Measurements from ENCODE around the gene SLC24A3. TPM values are rescaled to one million over a fixed set of nuclear protein-coding genes. Genes with fewer than 3 reads are reported as not detected.
A peak's percentile ranks its signal among the peaks of the same experiment; 100 is the strongest.

SLC24A3 gene
- total RNA-seq, 8 experiments from 2014 or later, result 0.13 to 13.3 (median 7.0) TPM

DNA sequence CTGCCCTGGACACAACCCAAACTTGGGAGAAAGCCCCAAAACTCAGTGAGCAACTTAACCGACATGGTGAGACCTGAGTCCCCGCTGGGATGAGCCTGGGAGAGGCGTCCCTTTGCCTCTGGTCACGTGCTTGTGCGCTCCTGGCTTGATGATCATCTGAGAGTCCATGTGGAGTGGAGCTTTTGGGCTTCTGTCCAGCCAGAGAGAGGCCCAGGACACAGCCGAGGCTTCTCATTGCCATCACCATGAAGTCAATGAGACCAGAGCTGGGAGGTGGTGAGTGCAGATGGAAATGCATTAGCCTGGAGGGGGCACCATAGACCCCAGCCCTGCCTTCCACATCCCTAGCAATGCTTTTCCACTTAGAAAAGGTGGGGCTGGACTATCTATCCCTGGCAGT lies 250.0 kb downstream of the SLC24A3 start:
- Histone ChIP-seq H3K4me1 (replicated peaks in 1 of 2) (peaks cover 14 to 34% of the 10 kb centered on the region in 2 donors), H3K4me3 (no peak overlapping the region), H3K27ac (no peak overlapping the region)
- ATAC-seq (replicated peaks in 6 of 8), result no peak
- WGBS, 10 experiments, result 49 to 87% (median 67%) methylated on average over 1 to 5 of the region's 6 CpGs; no CpG with 5 or more reads in 7 of the 10 experiments
- in situ Hi-C loops (cut with MboI; ENCODE audit: low pct_unique_long_range_greater_than_20kb in 2 of 9, low sequenced_read_pairs in 9 of 9, unreplicated experiment in 9 of 9), result no loop called here

DNA sequence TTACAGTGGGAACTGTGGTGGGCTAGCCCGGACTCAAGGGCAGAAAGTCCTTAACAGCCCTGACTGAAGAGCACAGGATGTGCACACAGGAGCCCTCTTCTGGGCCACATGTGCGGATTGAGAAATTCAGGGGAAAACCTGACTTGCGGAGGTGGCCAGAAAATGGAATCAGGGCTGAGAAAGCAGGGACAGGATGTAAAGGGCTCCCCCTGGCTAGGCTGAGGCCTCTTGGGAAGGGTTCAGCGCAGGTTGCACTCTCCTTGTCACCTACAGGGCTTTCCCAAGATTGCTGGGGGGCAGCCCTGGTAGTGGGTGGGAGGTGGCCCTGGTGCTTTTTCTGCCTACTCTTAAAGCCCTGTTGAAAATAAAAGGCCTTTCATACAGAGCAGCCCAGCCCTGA lies 251.2 kb downstream of the SLC24A3 start:
- in situ Hi-C loops (cut with MboI; ENCODE audit: low pct_unique_long_range_greater_than_20kb in 2 of 9, low sequenced_read_pairs in 9 of 9, unreplicated experiment in 9 of 9), result no loop called here
- no peak overlapping the region for H3K27ac ChIP-seq
- WGBS, 10 experiments, result 56 to 100% (median 83%) methylated on average over 1 to 2 of the region's 4 CpGs; no CpG with 5 or more reads in 3 of the 10 experiments
- no peak for ATAC-seq (replicated peaks in 6 of 8)
- H3K4me3 ChIP-seq, result no peak overlapping the region
- peaks cover 9 to 32% of the 10 kb centered on the region in 2 donors for H3K4me1 ChIP-seq (replicated peaks in 1 of 2)

DNA sequence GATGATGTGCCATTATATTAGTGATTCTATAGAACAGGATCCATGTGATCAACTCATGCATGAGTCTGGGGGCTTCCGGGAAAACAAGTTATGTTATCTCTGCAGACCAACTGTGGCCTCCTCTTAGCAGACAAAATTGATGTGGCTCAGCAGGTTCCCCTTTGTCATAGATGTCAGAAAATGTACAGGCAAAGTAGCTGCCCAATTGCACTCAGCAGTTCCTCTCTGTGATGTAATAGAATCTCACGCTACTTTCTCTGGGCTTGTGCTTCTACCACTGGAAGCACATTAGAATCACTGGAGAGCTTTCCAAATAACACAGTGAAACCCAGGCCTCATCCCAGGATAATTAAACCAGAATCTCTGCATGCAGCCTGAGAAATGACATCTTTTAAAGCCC lies 253.1 kb downstream of the SLC24A3 start:
- no peak overlapping the region for H3K27ac ChIP-seq
- 25 to 93% (median 76%) methylated on average over 1 to 2 of the region's 2 CpGs; no CpG with 5 or more reads in 3 of the 10 experiments for WGBS, 10 experiments

DNA sequence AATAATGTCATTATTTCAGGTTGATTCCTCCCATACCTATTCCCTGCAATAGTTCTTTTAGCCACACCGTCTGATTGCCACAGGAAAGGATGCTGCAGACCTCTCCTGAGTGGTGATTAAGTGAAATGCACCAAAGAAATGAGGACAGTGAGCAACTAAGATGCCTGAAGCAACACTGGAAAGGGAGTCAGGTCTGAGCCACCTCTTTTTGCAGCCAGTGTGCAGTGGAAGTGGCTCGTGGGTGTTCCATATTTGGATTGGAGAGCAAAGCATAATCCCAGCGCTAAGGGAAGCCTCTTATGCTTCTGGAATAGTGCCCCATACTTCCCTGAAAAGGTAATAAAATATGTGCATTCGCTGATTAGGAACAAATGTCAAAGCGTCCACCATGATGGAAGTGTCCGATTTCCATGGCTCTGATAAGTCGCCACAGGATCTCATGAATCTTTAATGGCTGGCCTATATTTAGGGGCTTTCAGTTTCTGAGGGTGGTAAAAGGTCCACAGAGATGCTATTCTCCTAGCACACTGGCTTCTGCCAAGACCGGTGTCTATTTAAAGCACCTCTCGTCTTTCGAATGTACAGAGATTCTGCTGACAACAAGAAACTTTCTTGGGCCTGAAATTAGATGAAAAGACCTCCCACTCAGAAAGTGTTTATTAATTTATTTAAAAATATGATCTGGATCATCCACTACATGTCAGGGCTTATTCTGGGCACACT lies 253.9 kb downstream of the SLC24A3 start:
- WGBS, 10 experiments, result 40 to 100% (median 85%) methylated on average over 2 to 9 of the region's 10 CpGs; no CpG with 5 or more reads in 1 of the 10 experiments
- in situ Hi-C loops (cut with MboI; ENCODE audit: low pct_unique_long_range_greater_than_20kb in 2 of 9, low sequenced_read_pairs in 9 of 9, unreplicated experiment in 9 of 9), result no loop called here
- peak overlapping the region in 1 of 2 donors; percentile 8 for H3K27ac ChIP-seq
- no peak overlapping the region for H3K4me3 ChIP-seq
- ATAC-seq (replicated peaks in 6 of 8), result peak in 3 of 8 experiments; percentile 17 to 44 (median 18)
- H3K4me1 ChIP-seq (replicated peaks in 1 of 2), result peaks cover 9 to 26% of the 10 kb centered on the region in 2 donors

More for the DNA sequence above, 253.1 kb downstream of the SLC24A3 start:
- no peak overlapping the region for H3K4me3 ChIP-seq
- ATAC-seq (replicated peaks in 6 of 8), result peak in 3 of 8 experiments; percentile 27 to 33 (median 32)
- H3K4me1 ChIP-seq (replicated peaks in 1 of 2), result peaks cover 9 to 26% of the 10 kb centered on the region in 2 donors
- in situ Hi-C loops (cut with MboI; ENCODE audit: low pct_unique_long_range_greater_than_20kb in 2 of 9, low sequenced_read_pairs in 9 of 9, unreplicated experiment in 9 of 9), result no loop called here

DNA sequence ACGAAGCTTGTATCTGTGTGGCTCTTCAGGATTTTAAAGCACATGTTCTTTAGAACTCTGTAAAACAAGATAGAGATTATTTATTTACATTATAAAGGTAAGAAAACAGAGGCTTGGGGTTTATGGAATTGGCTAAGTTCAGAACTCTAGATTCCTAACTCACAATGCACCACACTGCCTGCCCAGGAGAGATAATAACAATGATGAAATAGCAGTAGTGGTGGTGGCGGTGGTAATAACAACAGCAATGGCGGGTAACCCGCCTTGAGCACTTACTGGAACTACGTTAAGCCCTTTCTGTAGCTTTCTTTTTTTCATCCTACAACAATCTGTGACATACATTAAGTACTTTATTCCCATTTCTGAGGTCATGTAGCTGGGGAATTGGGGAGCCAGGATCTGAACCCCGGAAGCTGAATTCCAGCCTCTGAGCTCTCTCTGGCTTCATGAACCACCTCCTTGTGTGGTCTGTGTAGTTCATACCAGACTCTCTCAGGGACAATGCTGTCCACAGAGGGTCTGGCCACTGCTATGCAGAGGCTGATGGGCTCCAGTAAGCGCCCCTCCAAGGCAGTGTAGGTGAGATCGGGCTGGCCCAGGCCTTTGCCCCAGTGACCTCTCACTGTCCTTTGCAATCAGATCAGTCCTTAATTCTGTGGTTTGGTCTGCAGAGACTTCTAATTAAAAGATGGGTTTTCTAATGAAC lies 260.9 kb downstream of the SLC24A3 start:
- WGBS, 10 experiments, result 60 to 90% (median 81%) methylated on average over 2 to 7 of the region's 8 CpGs; no CpG with 5 or more reads in 1 of the 10 experiments
- peaks cover 15 to 29% of the 10 kb centered on the region in 2 donors for H3K4me1 ChIP-seq (replicated peaks in 1 of 2)
- no peak overlapping the region for H3K27ac ChIP-seq
- no peak overlapping the region for H3K4me3 ChIP-seq
- in situ Hi-C loops (cut with MboI; ENCODE audit: low pct_unique_long_range_greater_than_20kb in 2 of 9, low sequenced_read_pairs in 9 of 9, unreplicated experiment in 9 of 9), result no loop called here
- ATAC-seq (replicated peaks in 6 of 8), result peak in 5 of 8 experiments; percentile 63 to 92 (median 71)

DNA sequence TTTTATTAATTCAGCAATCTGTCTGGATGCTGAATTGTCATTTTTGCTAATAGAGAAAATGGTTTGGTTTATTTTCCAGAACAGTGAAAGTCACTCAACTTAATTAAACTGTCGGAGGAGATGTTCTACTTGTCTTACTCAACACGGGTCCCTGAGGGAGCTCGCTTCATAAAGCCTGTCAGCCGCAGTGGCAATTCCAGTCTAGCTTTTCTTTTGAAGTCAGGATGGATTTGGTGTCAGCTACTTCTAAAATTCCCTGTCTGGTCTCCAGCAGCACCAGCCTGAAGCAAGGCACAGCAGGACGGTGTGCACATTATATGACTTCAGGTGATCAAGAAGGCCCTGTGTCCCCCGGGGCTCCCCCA lies 261.5 kb downstream of the SLC24A3 start:
- in situ Hi-C loops (cut with MboI; ENCODE audit: low pct_unique_long_range_greater_than_20kb in 2 of 9, low sequenced_read_pairs in 9 of 9, unreplicated experiment in 9 of 9), result no loop called here
- peak in 5 of 8 experiments; percentile 64 to 86 (median 75) for ATAC-seq (replicated peaks in 6 of 8)
- 27 to 93% (median 54%) methylated on average over 3 to 6 of the region's 6 CpGs; no CpG with 5 or more reads in 3 of the 10 experiments for WGBS, 10 experiments
- H3K4me3 ChIP-seq, result no peak overlapping the region
- H3K4me1 ChIP-seq (replicated peaks in 1 of 2), result peaks cover 20 to 34% of the 10 kb centered on the region in 2 donors
- no peak overlapping the region for H3K27ac ChIP-seq

DNA sequence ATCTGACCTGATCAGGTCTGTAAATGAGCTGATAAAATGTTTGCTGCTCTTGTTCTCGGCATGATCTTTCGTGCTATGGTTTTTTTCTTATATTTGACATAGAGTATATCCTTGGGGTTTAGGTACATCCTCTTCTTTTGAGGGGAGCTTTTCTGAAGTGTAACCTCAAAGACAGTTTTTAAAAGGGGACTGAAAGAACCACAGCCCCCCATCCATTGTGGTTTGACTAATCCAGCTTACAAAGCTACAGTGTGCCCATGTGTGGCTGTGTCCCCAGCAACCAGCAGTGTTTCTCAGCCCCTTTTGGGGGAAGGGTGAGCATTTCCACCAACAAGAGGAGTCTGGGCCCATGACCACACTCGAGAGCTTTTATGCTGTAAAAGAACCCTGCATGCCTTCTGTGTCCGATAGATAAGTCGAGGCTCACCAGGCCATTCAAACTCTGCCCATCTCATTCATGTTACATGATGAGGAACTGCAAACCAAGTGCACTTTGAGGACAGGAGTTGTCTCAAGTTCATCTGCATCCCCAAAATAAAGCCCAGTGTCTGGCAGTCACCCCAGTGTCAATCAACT lies 266.0 kb downstream of the SLC24A3 start:
- H3K4me3 ChIP-seq, result no peak overlapping the region
- H3K27ac ChIP-seq, result peak overlapping the region; percentile 36 to 58
- H3K4me1 ChIP-seq (replicated peaks in 1 of 2), result peaks cover 21 to 31% of the 10 kb centered on the region in 2 donors
- 40 to 96% (median 80%) methylated on average over 1 to 4 of the region's 5 CpGs; no CpG with 5 or more reads in 1 of the 10 experiments for WGBS, 10 experiments
- in situ Hi-C loops (cut with MboI; ENCODE audit: low pct_unique_long_range_greater_than_20kb in 2 of 9, low sequenced_read_pairs in 9 of 9, unreplicated experiment in 9 of 9), result no loop called here
- ATAC-seq (replicated peaks in 6 of 8), result no peak

DNA sequence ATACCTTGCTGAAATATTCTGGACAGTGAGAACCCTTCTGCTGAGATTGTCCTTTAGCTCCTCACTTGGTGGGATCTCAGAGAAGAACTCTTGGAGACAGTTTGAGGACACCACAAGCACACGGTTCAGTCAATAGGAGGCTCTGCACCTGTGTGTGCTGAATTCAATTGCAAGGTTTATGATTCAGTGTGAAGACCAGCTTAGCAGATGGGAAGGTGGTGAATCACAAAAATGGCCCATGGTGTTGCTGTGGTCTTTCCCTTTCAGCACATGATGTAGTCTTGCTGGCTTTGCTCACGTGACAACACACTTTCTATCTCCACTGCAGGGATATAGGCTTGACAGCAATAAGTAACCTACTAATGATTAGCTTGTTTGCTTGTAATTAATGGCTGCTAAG lies 270.3 kb downstream of the SLC24A3 start:
- 13 to 67% (median 50%) methylated on average over 1 to 2 of the region's 2 CpGs; no CpG with 5 or more reads in 7 of the 10 experiments for WGBS, 10 experiments
- Histone ChIP-seq H3K4me3 (no peak overlapping the region), H3K27ac (no peak overlapping the region), H3K4me1 (replicated peaks in 1 of 2) (peaks cover 13 to 15% of the 10 kb centered on the region in 2 donors)
- ATAC-seq (replicated peaks in 6 of 8), result peak in 2 of 8 experiments; percentile 46 to 47
- in situ Hi-C loops (cut with MboI; ENCODE audit: low pct_unique_long_range_greater_than_20kb in 2 of 9, low sequenced_read_pairs in 9 of 9, unreplicated experiment in 9 of 9), result no loop called here

DNA sequence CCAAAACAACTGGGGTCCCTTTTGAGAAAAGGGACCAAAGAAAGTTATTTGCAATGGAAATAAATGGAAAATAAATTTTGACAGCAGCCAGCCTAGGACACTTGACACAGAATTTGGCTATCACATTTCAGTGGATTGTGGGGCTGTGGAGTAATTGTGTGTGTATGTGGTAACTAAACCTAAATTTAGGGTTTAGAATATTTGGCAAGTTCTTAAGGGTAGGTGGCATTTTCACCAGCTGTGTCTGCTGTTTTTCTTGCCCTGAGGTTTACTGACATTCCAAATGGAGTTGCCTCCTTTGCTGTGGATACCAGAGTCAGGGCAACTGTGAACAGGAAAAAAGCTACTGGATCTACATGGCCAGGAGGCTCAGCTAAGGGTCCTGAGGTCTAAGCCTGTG lies 270.9 kb downstream of the SLC24A3 start:
- Histone ChIP-seq H3K4me3 (no peak overlapping the region), H3K4me1 (replicated peaks in 1 of 2) (peaks cover 7 to 9% of the 10 kb centered on the region in 2 donors), H3K27ac (no peak overlapping the region)
- in situ Hi-C loops (cut with MboI; ENCODE audit: low pct_unique_long_range_greater_than_20kb in 2 of 9, low sequenced_read_pairs in 9 of 9, unreplicated experiment in 9 of 9), result no loop called here
- ATAC-seq (replicated peaks in 6 of 8), result no peak

DNA sequence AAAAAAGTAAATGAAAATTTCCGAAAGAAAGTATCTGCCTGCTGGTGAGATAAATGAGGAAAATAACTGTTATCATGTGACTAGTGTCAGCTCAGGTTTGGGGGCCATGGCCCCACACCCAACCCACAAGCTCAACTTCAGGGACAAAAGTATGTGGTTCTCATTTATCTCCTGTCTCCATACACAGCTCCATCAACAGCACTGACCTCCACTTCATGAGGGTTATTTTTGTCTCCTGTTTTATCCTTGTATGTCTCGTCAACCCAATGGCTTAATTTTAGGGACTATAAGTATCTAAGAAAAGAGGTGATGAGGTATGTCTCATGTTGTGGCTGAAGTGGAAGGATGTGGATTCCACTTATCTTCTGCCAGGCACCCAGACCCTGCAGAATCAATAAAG lies 274.0 kb downstream of the SLC24A3 start:
- Histone ChIP-seq H3K4me1 (replicated peaks in 1 of 2) (peaks cover 0 to 4% of the 10 kb centered on the region in 2 donors), H3K4me3 (no peak overlapping the region), H3K27ac (no peak overlapping the region)
- WGBS, 10 experiments, result 19 to 100% (median 80%) methylated on average over 1 to 2 of the region's 2 CpGs; no CpG with 5 or more reads in 1 of the 10 experiments
- in situ Hi-C loops (cut with MboI; ENCODE audit: low pct_unique_long_range_greater_than_20kb in 2 of 9, low sequenced_read_pairs in 9 of 9, unreplicated experiment in 9 of 9), result no loop called here
- no peak for ATAC-seq (replicated peaks in 6 of 8)

DNA sequence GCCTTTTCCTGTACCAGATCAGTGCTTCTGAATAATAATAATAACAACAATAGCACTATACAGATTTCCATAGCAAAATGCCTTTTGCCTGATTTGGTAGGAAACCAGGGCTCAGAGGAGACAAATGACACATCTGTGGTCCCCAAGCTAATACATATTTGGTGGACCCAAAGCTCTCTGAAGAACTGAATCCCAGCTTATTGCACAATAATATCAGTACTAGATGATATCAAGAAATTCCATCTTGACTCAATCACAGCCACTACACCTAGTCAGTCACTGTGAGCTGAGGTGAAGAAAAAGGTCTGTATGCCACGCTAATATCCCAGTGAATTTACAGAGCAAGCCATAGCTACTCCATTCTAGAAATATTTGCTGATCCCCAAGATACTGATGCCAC lies 275.0 kb downstream of the SLC24A3 start:
- Histone ChIP-seq H3K4me1 (replicated peaks in 1 of 2) (peaks cover 7 to 8% of the 10 kb centered on the region in 2 donors), H3K27ac (no peak overlapping the region), H3K4me3 (no peak overlapping the region)
- 0 to 100% (median 86%) methylated on average over 1 of the region's 1 CpG; no CpG with 5 or more reads in 6 of the 10 experiments for WGBS, 10 experiments
- in situ Hi-C loops (cut with MboI; ENCODE audit: low pct_unique_long_range_greater_than_20kb in 2 of 9, low sequenced_read_pairs in 9 of 9, unreplicated experiment in 9 of 9), result no loop called here
- no peak for ATAC-seq (replicated peaks in 6 of 8)

DNA sequence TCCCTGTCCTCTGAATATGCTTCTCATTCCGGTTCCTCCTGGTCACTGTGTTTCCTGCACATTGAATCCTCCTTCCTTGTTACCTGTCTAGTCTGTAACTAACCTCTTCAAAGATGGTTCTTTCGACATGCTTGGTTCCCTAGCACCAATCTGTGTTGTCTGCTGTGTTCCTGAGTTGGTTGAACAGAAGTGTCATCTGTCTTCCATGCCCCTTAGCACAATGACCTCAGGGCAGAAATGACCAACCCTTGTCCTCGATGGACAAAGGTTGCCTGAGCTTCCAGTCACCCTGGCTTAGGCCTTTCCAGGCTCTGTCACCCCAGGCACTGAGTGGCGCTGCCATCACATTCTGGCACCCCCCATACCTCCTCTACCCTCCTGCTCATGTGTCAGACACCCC lies 278.8 kb downstream of the SLC24A3 start:
- ATAC-seq (replicated peaks in 6 of 8), result no peak
- Histone ChIP-seq H3K27ac (no peak overlapping the region), H3K4me1 (replicated peaks in 1 of 2) (peaks cover 17 to 22% of the 10 kb centered on the region in 2 donors), H3K4me3 (no peak overlapping the region)
- in situ Hi-C loops (cut with MboI; ENCODE audit: low pct_unique_long_range_greater_than_20kb in 2 of 9, low sequenced_read_pairs in 9 of 9, unreplicated experiment in 9 of 9), result no loop called here
- WGBS, 10 experiments, result 20 to 75% (median 60%) methylated on average over 1 to 2 of the region's 4 CpGs; no CpG with 5 or more reads in 5 of the 10 experiments

DNA sequence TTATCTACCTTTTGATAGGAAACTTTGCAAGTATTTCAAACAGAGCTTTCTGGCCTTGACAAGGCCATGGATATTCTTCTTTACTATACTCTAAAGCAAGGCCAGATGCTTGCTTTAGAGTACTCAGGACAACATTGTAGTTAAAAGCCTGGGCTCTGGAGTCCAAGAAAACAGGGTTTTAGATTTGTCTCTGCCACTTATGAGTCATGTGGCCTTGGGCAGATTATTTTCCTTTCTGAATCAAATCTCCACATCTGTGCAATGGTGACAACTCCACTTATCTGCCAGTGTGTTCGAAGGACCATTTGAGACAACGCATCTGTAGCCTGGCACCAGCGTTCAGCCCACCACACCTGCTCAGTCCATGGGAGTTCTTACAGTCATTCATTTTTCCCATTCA lies 279.7 kb downstream of the SLC24A3 start:
- 50 to 89% (median 80%) methylated on average over 1 to 3 of the region's 3 CpGs; no CpG with 5 or more reads in 4 of the 10 experiments for WGBS, 10 experiments
- ATAC-seq (replicated peaks in 6 of 8), result no peak
- Histone ChIP-seq H3K4me3 (no peak overlapping the region), H3K4me1 (replicated peaks in 1 of 2) (peaks cover 17 to 22% of the 10 kb centered on the region in 2 donors), H3K27ac (no peak overlapping the region)
- in situ Hi-C loops (cut with MboI; ENCODE audit: low pct_unique_long_range_greater_than_20kb in 2 of 9, low sequenced_read_pairs in 9 of 9, unreplicated experiment in 9 of 9), result no loop called here

Data from motor neuron (in vitro differentiated cells).